AG09309 (cell line): Measurements from ENCODE around the gene CACNG6.
A peak's percentile ranks its signal among the peaks of the same experiment; 100 is the strongest.
"Not testable (repeated sequence)": the region's sequence is repeated elsewhere in the genome, so short reads cannot be mapped to it uniquely, and the experiment has no call there.

Experiments used
- DNase-seq: peaks from one replicate; pipeline ENCODE4 v3.0.0-alpha.2; 2010; ENCODE audit warnings: low read depth
- H3K4me3 ChIP-seq: 2 replicates; pipeline ENCODE4 v1.5.1; 2011; ENCODE audit warnings: mild to moderate bottlenecking, low read depth, low read length, moderate library complexity; ENCODE audit not compliant: control insufficient read depth
- CTCF ChIP-seq: IDR thresholded peaks from 2 replicates; pipeline ENCODE4 v1.5.1; 2011; ENCODE audit warnings: mild to moderate bottlenecking, low read depth, low read length, inconsistent platforms; ENCODE audit not compliant: insufficient read depth, control insufficient read depth; ENCODE audit errors: missing control alignments

Gene CACNG6

GRCh38 chr19:54035215-54036178 is 44.1 kb downstream of the CACNG6 start:
- peak; percentile 72 for DNase-seq
- H3K4me3 ChIP-seq = no peak overlapping the region
- TF ChIP-seq CTCF = no peak

GRCh38 chr19:54036542-54036941 is 45.1 kb downstream of the CACNG6 start:
- not testable (repeated sequence) for DNase-seq, H3K4me3 ChIP-seq

- TF ChIP-seq CTCF = no peak
- no peak for DNase-seq
- no peak overlapping the region for H3K4me3 ChIP-seq
Measured at GRCh38 chr19:54040003-54040402, 48.6 kb downstream of the CACNG6 start.

GRCh38 chr19:54041969-54042606 is 50.7 kb downstream of the CACNG6 start:
- no peak for TF ChIP-seq CTCF
- H3K4me3 ChIP-seq = no peak overlapping the region
- DNase-seq = no peak

GRCh38 chr19:54042989-54043388 is 51.6 kb downstream of the CACNG6 start:
- H3K4me3 ChIP-seq = no peak overlapping the region
- no peak for TF ChIP-seq CTCF

GRCh38 chr19:54045771-54046170 is 54.3 kb downstream of the CACNG6 start:
- TF ChIP-seq CTCF = no peak
- DNase-seq = no peak
- H3K4me3 ChIP-seq = no peak overlapping the region

More at GRCh38 chr19:54042989-54043388, 51.6 kb downstream of the CACNG6 start:
- no peak for DNase-seq

- DNase-seq = no peak
- TF ChIP-seq CTCF = no peak
- H3K4me3 ChIP-seq = no peak overlapping the region
Measured at GRCh38 chr19:54047616-54048015, 56.2 kb downstream of the CACNG6 start.
